Globus pallidus (tissue), 1 donor: ENCODE measurements around the gene LRRC71.

Experiments used
- DNase-seq: peaks from one replicate; pipeline ENCODE4 v3.0.0-alpha.2; 2015; ENCODE audit warnings: low spot score

Gene LRRC71

DNA sequence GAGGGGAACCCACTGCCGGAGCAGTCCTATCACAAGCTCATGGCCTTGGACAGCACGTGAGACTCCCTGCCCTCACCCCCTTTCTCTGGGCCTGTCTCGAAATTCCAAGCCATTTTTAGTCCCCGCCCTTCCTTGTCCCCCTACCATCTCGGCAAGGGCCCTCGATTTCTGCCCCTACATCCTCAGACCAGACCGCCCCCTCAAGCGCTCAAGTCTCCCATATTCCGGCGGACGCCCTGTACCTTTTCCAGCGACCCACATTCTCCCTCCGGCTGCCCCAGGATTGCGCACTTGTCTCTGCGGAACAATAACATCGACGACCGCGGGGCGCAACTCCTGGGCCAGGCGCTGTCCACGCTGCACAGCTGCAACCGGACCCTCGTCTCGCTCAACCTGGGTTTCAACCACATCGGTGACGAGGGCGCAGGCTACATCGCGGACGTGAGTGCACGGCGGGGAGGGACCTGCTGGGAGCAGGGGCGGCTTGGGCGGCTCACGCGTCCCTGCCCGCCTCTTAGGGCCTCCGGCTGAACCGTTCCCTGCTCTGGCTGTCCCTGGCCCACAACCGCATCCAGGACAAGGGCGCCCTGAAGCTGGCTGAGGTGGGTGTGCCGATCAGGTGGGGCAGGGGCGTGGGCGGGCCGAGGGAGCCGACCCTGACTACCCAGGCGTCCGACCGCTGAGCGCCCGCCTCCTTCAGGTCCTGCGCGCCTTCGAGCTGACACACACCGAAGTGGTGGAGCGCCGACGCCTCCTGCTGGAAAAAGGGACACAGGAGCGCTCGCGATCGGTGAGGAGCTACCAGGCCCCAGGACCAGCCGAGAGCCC lies 7.0 kb downstream of the LRRC71 start:
- no peak for DNase-seq

DNA sequence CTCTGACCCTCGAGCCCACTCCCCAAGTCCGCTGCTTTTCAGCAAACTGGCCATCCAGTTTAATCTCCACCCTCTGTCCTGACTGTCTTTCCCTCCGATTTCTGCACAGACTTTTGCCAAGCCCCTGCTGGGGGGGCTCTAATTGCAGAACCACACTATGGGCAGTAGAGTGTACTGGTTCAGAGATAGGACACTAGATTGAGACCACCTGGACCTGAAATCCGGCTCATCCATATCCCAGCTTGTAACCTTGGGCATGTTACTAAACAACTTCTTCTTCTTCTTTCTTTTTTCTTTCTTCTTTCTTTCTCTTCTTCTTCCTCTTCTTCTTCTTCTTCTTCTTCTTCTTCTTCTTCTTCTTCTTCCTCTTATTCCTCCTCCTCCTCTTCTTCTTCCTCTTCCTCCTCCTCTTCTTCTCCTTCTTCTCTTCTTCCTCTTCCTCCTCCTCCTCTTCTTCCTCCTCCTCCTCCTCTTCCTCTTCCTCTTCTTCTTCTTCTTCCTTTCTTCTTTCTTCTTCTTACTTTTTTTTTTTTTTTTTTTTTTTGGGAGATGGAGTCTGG lies 7.7 kb downstream of the LRRC71 start:
- DNase-seq, result no peak

DNA sequence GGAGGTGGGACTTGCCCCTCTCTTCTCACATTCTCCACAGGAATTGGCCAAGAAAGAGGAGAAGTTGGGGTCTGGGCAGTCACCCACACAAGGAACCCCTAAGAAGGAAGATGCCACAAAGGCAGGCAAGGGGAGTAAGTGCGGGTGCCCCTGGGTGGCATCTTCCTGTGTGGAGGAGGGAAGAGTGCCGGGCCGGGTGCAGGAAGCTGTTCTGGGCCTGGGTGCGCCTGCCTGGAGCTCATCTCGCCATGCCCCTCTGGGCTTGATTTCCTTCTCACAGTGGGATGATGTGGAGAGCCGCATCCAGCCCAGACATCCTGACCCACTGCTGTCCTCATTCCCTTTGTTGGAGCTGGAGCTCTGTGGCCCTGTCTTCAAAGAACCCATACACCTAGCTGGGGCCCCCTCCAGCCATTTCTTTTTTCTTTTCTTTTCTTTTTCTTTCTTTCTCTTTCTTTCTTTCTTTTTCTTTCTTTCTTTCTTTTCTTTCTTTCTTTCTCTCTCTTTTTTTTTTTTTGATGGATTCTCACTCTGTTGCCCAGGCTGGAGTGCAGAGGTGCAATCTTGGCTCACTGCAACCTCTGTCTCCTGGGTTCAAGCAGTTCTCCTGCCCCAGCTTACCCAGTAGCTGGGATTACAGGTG lies 9.3 kb downstream of the LRRC71 start:
- no peak for DNase-seq

DNA sequence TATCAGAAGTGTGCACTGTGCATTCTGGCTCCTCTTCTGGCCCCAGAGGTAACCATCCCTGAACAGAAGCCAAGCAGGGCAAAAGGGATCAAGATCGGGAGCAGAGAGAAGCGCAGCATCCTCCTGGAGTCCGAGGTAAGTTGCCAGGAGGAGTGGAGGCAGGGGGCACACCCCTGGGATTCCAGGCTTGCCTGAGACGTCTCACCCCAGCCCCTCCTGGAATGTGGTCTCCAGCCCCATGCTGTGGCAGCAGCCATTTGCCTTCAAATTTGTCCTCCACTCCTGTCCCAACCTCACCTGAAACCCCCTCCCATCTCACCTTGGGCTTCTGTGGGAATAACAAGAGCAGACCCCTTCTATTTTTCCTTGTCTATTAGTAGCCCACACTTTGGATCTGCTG lies 10.1 kb downstream of the LRRC71 start:
- no peak for DNase-seq

DNA sequence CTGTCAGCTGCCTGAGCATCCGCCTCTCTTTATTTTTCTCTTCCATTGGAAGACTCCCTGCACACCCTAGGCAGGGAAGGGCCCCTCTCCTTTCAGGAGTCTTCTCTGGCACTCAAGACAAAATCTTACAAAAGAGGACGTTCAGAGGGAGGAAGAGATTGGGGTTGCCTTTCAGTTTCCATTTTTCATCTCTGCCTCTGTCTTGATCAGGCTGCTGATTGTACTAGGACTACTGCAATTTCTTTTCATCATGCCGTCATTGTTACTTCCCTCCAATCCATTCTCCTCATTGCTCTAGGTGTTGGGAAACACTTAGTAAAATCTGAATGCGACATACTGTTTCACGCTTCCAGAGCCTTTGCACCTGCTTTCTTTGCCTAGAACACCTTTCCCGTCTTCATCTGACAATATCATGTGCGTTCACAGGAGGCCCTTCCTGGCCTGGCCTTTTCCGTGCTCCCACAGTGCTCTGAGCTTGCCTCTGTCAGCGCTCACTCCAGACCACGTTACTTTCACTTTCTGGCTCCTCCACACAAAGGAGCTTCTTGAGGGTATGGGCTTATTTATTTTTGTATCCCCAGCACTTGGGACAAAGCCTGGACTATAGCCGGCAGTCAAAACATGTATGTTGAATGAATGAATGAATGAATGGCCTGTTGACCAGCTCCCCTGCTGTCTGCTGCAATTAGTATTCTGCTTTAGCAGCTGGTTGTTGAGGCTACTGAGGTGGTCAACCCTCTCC lies 10.9 kb downstream of the LRRC71 start:
- DNase-seq, result no peak

- DNase-seq, result no peak
Observed at GRCh38 chr1:156931974-156932710, 11.7 kb downstream of the LRRC71 start.

DNA sequence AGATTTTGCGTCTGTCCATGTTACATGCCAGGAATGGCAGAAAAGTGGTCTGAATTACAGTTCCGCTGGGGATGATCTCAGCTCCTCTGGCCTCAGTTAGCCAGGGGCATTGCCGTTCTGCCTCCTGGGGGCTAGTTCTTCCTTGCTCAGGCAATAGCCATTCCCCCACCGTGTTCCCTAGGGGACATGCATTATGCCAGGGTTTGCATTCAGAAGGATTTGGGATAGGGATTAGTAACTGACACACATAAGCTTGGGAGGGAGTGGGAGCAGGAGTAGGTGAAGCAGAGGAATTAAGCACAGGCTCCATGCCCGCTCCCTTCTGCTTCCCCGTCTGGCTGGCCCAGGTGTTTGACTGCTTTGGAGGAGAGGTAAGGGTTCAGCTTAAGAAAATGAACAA lies 12.7 kb downstream of the LRRC71 start:
- no peak for DNase-seq

DNA sequence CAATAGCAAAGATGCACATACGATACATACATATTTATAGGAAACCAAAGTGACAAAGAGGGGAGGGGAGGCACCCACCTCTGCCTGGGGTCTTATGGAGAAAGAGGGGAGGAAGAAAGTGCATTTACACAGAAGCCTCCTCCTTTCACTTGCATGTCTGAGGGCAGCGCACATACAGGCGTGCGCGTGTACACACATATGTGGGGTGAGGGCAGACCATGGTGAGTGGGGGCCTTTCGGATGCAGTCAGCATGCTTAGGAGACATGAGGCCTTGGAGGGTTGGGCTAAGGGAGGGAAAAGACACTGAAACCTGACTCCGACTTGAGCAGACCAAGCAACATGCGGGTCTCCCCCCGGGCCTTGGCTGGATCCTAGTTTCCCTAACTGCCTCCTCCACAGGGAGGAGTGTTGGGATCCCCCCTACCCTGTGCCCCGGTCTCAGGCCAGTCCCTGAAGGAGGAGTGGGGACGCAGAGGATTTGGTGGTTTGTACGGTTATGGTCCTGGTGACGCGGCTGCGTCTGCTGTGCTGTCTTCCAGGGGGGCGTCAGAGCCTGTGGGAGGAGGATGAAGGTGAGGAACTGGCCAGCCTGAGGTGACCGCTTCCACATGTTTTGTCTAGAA lies 15.2 kb downstream of the LRRC71 start:
- DNase-seq, result no peak

DNA sequence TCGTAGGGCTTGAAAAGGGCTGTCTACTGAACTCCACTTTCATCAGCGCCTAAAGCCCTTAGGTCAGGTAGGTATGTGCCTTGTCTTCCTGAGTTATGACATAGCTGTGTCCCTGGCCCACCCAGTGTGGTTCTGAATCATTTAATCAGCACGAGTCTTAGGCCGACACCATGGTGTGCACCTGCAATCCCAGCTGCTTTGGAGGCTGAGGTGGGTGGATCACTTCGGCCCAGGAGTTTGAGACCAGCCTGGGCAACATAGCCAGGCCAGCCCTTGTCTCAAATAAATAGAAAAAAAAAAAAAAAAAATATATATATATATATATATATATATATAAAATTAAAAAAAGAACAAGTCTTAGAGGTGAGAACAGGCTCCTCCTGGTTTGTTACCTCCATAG lies 15.8 kb downstream of the LRRC71 start:
- no peak for DNase-seq

DNA sequence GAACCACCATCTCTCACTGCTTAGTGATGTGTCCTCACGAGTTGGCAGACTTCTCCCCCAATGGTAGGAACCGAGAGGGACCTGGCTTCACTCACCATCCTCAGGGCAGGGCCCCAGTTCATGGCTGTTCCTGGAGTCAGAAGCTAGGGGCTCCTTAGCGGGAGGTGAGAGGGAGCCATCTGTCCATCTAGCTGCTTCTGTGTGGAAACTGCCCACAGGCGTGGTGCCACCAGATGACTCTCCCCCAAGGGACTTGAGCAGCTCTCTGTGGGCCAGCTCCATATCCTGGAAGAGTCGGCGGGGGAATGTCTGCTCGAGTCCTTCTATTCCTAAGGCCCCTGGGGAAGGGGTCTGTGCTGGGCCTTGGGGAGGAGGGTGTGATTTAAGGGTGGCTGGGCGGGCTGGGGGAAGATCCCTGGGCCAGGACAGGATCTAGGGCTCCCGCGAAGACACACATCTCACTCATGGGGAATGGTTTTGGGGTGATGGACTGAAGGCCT lies 16.3 kb downstream of the LRRC71 start:
- DNase-seq, result no peak

- no peak for DNase-seq
Observed at GRCh38 chr1:156937883-156938282, 17.5 kb downstream of the LRRC71 start.

GRCh38 chr1:156938813-156939212 lies 18.4 kb downstream of the LRRC71 start:
- DNase-seq, result no peak

GRCh38 chr1:156939786-156940334 lies 19.4 kb downstream of the LRRC71 start:
- DNase-seq, result no peak

DNA sequence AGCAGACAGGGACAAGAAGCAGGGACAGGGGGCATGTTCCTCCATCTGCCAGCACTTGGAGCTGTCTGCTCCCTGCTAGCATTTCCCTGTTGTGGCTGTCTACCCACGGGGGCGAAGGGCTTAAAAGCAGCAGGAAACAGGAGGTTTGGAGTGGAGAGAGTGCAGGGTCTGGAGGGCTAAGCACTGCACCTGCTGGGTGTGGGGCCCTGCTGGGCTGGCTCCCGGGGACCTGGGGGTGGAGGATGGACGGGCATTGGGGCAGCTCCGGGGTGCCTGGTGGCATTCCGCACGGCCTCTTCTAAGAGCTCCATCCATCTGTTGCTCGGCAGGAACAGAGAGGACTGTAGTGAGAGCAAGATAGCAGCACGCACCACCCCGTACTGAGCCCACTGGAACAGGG lies 21.2 kb downstream of the LRRC71 start:
- DNase-seq, result no peak

DNA sequence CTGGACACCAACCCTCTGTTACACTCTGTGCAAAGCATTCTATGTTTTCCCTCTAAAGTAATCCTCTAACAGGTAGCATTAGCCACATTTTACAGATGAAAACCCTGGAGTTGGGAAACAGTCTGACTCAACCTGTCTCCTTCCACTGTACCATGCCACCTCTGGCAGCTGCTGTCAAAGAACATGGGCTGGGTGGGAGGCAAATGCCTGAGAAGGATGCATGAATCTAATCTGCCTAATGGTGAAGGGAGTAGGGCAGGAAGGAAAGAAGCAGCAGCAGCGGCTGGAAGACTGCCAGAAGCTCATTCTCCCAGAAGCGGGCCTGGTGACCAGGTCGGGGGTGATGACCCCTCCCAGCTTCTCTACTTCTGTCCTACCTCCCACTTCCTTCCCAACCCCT lies 21.7 kb downstream of the LRRC71 start:
- DNase-seq, result no peak

DNA sequence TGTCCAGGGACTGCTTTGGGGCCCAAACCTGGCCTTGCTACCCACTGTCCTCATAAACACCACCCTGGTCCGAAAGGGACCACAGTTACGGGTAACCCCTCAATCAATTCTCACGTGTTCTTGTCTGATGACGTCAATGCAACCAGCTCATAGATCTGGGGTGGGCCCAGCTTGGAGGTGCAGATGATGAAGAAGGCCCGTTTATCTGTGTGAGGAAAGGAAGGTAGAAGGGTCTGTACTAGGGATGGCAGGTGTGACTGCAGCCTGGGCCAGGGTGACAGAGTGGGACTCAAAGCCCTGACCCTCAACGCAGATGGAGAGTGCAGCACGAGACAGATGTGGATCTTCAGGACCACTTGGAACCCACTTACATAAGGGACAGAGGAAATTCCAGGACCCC lies 22.1 kb downstream of the LRRC71 start:
- no peak for DNase-seq

DNA sequence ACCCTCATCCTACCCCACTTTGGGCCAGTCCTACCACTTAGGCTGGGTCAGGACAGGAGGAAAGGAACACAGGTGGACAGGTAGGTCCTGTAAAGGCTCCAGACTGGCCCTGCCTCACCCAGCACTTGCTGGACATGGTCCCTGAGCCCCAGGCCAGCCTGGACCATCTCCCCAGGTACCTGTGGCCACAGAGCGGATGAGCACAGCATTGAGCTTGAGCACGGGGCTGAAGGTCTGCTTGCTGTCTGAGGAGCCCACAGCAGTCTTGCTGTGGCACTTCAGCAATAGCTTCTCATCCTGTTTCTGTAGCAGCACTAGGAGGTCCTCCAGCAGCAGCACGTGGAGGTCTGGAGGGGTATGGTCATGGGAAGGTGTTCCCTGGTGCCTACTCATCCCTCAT lies 23.3 kb downstream of the LRRC71 start:
- DNase-seq, result no peak

DNA sequence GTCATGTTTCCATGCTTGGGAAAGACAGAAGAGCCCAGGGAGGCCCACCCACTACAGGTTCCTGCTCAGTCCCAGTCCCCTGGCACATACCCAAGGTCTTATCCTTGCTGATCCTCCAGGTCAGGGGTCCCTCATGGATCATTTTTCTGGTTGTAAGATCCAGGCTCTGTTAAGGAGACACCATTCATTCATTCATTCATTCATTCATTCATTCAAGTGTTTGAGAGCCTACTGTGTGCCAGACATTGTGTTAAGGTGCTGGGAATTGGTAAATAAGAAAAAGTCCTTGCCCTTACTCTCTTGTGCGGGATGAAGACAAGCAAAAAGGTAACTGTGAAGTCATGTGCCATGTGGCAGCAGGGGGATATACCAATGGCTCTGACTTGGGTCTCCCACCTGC lies 23.8 kb downstream of the LRRC71 start:
- DNase-seq, result no peak

DNA sequence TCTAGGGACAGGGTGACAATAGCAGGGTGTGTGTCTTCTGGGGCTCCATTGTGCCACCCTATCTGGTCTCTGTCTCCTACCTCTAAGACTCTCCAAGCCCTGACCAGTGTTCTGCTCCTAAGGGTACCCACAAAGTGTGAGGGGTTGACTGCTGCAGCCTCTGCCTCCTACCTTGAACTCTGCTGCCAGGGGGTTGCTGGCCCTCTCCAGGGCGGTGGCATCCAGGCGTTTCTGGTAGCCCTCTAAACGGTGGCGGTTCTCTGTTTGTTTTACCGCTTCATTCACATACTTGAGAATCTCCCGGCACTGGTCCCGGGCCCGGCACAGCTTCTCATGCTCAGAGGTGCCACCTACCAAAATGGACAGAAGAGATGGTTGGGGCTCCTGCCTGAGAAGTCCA lies 24.4 kb downstream of the LRRC71 start:
- no peak for DNase-seq

DNA sequence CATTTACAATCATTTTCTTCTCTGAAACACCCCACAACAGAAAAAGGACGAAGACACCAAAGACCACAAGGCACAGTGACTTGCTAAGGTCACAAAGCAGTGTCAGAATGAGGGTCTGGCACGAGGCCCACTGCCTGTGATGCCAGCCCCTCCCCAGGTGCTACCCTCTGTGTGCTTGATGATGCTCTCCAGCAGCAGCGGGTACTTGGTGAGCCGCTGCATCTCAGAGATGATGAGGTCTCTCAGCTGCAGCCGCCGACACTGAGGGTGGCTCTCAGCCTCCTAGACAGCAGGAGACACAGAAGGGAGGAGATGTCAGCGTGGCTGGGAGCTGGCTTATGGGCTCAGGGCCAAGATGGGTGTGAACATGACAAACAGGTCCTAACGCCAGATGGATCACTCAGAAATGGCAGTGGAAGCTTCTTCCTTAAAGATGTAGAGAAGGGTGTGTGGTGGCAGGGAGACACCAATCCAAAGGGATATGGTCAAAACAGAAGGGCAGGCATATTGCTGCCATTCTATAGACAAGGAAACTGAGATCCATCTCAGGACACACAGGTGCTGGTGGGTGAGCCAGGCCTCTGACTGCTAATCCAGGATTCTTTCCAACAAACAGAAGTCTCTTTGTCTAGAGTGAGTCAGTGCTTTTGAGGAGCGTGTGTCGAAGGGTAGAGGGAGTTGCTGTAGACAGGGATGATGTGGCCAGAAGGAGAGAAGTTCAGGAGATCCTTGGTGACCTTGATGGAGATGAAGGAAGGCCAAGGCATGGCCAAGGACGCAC lies 25.6 kb downstream of the LRRC71 start:
- DNase-seq, result no peak
